Prostate gland (tissue), 2 donors: Measurements from ENCODE around the gene LRRC26.

Experiments
- CTCF ChIP-seq, 4 experiments: fragments of 200-600 bp in 2 of 4; fragments of 450-650 bp in 2 of 4; sonication (generic) in 2 of 4; IDR thresholded peaks; 1 replicate in 3 of 4; 2 replicates in 1 of 4; pipeline ENCODE4 v1.5.1; 2016 to 2019; ENCODE audit warnings: antibody characterized with exemption in 4 of 4, mild to moderate bottlenecking in 2 of 4, moderate library complexity in 2 of 4
- POLR2A ChIP-seq: fragments of 450-650 bp; IDR thresholded peaks from one replicate; pipeline ENCODE4 v1.6.1; 2016; ENCODE audit warnings: antibody characterized with exemption, mild to moderate bottlenecking
- POLR2AphosphoS5 ChIP-seq: sonication (generic); formaldehyde crosslinking; IDR thresholded peaks from one replicate; pipeline ENCODE4 v1.6.1; 2017; ENCODE audit warnings: antibody characterized with exemption

DNA sequence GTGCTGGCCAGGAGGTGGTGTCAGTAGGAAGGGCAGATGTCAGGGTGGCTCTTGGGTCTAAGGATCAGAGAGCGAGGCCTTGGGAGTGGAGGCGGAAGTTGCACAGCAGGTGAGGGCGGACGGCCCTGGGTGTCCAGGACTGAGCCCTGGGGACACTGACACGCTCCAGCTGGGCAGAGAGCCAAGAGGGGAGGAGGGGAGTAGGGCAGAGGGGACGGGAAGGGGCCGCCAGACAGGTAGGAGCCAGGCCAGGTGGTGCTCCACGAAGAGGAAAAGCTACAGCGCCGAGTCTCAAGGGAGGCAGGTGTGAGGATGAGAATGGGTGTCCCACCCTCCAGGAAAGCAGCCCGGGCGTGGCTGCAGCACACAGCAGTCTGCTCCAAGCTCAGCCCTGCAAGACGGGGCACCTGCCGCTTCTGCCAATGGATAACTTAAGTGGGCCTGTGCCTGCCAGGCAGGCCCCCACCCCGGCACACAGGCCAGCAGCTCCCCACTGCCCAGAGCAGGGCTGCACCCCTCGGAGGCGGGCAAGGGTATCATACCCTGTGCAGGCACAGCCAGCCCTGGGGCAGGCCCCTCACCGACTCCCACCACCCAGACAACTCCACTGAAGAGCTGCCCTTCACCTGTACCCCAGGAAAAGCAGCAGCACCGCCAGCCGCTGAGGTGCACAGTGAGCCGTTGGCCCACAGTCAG, 25.8 kb upstream of the LRRC26 start:
- TF ChIP-seq CTCF (IDR thresholded peaks at IDR 0.05) = no peak
- no peak for TF ChIP-seq POLR2A
- TF ChIP-seq POLR2AphosphoS5 = no peak
